ENCODE data around the gene UGP2.
"Not testable (repeated sequence)": the region's sequence is repeated elsewhere in the genome, so short reads cannot be mapped to it uniquely, and the experiment has no call there.

UGP2 gene

DNA sequence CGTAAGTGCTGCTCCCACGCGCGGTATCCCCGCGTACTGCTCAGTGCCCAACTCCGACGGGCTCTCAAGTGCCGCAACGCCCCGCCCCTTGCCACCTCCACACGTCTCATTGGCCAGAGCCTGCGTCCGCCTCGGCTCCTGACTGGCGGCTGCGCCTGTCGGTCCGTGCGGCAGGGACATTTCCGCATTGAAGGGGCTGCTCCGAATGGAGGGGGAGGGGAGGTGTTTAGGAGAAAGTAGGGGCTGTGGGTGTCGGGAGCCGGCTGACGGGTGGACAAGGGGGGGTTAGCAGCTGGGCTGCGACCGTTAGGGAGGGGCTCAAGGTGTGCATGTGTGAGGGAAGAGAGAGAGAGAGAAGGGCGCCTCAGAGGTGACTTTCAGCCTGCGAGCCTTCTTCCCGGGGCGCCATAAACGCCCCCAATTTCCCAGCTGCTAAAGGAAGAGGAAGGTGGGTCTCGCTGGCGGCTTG, 877 bp upstream of the UGP2 start:
- TF ChIP-seq, protein P1, sequence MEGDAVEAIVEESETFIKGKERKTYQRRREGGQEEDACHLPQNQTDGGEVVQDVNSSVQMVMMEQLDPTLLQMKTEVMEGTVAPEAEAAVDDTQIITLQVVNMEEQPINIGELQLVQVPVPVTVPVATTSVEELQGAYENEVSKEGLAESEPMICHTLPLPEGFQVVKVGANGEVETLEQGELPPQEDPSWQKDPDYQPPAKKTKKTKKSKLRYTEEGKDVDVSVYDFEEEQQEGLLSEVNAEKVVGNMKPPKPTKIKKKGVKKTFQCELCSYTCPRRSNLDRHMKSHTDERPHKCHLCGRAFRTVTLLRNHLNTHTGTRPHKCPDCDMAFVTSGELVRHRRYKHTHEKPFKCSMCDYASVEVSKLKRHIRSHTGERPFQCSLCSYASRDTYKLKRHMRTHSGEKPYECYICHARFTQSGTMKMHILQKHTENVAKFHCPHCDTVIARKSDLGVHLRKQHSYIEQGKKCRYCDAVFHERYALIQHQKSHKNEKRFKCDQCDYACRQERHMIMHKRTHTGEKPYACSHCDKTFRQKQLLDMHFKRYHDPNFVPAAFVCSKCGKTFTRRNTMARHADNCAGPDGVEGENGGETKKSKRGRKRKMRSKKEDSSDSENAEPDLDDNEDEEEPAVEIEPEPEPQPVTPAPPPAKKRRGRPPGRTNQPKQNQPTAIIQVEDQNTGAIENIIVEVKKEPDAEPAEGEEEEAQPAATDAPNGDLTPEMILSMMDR (IDR thresholded peaks at IDR 0.05; ENCODE audit: extremely low read depth, missing control alignments) = no peak
- peak; percentile 93 for DNase-seq (ENCODE audit: low spot score)

GRCh38 chr2:63842149-63843061, 709 bp downstream of the UGP2 start:
- TF ChIP-seq, protein P1 (IDR thresholded peaks at IDR 0.05; ENCODE audit: extremely low read depth, missing control alignments) = no peak
- DNase-seq (ENCODE audit: low spot score) = no peak

DNA sequence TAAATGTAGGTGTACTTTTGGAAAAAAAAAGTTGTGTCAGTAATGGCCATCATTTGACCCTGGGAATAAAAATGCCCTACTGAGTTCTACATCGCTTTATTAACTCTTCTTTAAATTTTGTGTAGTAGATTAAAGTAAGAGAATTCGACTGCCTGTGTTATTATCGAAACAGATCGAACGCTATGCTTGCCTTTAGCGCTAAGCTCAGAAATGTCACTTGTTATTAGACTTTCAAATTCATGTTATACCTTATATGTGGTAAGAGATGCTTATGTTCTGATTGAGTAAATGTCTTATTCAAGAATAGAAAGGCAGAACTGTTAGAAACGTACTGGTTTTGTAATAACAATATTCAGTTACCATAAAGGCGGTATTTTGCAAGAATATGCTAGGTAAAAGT, 1.4 kb downstream of the UGP2 start:
- no peak for DNase-seq (ENCODE audit: low spot score)
- TF ChIP-seq, protein P1 (IDR thresholded peaks at IDR 0.05; ENCODE audit: extremely low read depth, missing control alignments) = no peak

DNA sequence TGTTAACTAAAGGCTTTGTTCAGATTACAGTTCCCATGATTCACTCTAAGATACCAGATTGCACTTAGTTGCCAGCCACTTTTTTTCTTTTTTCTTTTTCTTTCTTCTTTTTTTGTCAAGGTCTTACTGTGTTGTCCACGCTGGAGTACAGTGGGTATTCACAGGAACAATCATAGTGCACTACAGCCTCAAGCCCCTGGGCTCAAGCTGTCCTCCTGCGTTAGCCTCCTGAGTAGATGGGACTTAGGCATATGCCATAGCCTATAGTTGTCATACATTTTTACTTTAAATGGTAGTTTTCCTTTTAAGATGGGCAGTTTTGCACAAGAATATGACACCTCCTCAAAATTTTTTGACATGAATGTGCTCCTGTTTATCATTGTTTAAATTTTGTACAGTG, 2.1 kb downstream of the UGP2 start:
- TF ChIP-seq, protein P1 (IDR thresholded peaks at IDR 0.05; ENCODE audit: extremely low read depth, missing control alignments) = no peak

DNA sequence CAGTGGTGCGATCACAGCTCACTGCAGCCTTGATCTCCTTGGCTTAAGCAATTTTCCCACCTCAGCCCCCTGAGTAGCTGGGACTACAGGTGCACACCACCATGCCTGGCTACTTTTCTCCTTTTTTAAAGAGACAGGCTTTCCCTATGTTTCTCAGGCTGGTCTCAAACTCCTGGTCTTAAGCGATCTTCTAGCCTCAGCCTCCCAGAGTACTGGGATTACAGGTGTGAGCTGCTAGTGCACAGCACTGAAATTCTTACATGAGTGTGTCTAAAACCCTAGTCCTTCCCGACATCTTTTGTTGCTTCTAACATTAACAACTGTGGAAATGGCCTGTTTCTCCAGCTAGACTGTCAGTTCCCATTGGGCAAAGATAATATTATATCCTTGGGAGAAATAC, 2.9 kb downstream of the UGP2 start:
- TF ChIP-seq, protein P1 (IDR thresholded peaks at IDR 0.05; ENCODE audit: extremely low read depth, missing control alignments) = no peak
- no peak for DNase-seq (ENCODE audit: low spot score)

More for the DNA sequence above, 2.1 kb downstream of the UGP2 start:
- no peak for DNase-seq (ENCODE audit: low spot score)

GRCh38 chr2:63845866-63846265, 4.2 kb downstream of the UGP2 start:
- no peak for DNase-seq (ENCODE audit: low spot score)
- TF ChIP-seq, protein P1 (IDR thresholded peaks at IDR 0.05; ENCODE audit: extremely low read depth, missing control alignments) = no peak

DNA sequence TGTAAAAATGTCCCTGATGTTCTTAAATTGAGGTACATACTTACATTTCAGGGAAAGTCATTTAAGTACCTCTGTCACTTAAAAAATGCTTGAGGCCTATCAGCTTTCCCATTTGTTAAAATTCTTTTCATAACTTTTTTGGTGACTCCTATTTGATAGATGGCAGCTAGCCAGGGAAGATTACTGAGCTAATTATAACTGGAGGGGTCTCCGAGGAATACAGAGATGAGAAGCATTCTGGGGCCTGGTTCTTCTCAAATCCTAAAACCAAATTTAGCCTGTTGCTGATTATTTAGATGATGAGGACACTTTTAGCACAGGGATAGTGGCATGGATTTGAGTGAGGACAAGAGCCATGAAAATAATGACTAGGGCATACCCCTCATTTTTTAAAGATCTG, 4.8 kb downstream of the UGP2 start:
- DNase-seq (ENCODE audit: low spot score) = no peak
- TF ChIP-seq, protein P1 (IDR thresholded peaks at IDR 0.05; ENCODE audit: extremely low read depth, missing control alignments) = no peak

DNA sequence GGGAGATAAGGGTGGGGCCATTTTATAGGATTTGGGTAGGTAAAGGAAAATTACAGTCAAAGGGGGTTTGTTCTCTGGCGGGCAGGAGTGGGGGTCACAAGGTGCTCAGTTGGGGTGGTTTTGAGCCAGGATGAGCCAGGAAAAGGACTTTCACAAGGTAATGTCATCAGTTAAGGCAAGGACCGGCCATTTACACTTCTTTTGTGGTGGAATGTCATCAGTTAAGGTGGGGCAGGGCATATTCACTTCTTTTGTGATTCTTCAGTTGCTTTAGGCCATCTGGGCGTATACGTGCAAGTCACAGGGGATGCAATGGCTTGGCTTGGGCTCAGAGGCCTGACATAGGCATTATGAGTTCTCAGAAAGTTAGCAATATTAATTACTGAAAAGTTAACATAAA, 5.9 kb downstream of the UGP2 start:
- not testable (repeated sequence) for DNase-seq (ENCODE audit: low spot score)

Measured in GM20000 (cell line).